Hindlimb muscle (tissue), 1 donor: ENCODE measurements around the gene ZNF697. TPM values are rescaled to one million over a fixed set of nuclear protein-coding genes. Genes with fewer than 3 reads are reported as not detected.

Experiments
- DNase-seq: peaks from one replicate; pipeline ENCODE4 v3.0.0-alpha.2; 2013
- polyA plus RNA-seq: library from polyadenylated mRNA; unstranded; fragments of 120-200 nt; gene quantifications from one replicate; pipeline ENCODE4 v1.2.1, GENCODE V29; 2013; ENCODE audit not compliant: insufficient read length

Gene ZNF697
- polyA plus RNA-seq, 1 donor, result 10.8 TPM

- DNase-seq, result no peak
These were observed 14.0 kb upstream of the ZNF697 start for GRCh38 chr1:119662034-119662437.

- no peak for DNase-seq
These were observed 12.4 kb upstream of the ZNF697 start for GRCh38 chr1:119660253-119661083.

GRCh38 chr1:119659628-119660027, 11.6 kb upstream of the ZNF697 start:
- no peak for DNase-seq

GRCh38 chr1:119656410-119656955, 8.4 kb upstream of the ZNF697 start:
- DNase-seq, result no peak

- no peak for DNase-seq
These were observed 7.1 kb upstream of the ZNF697 start for GRCh38 chr1:119655154-119655553.

- no peak for DNase-seq
These were observed 5.7 kb upstream of the ZNF697 start for GRCh38 chr1:119653839-119654170.

- no peak for DNase-seq
These were observed 5.2 kb upstream of the ZNF697 start for GRCh38 chr1:119653135-119653838.

GRCh38 chr1:119652587-119652986, 4.5 kb upstream of the ZNF697 start:
- no peak for DNase-seq

GRCh38 chr1:119651641-119652040, 3.6 kb upstream of the ZNF697 start:
- DNase-seq, result no peak

- DNase-seq, result no peak
These were observed 3.1 kb upstream of the ZNF697 start for GRCh38 chr1:119651133-119651532.

GRCh38 chr1:119648620-119649004, 546 bp upstream of the ZNF697 start:
- DNase-seq, result no peak

- no peak for DNase-seq
These were observed 785 bp downstream of the ZNF697 start for GRCh38 chr1:119647228-119647733.

GRCh38 chr1:119646521-119647227, 1.4 kb downstream of the ZNF697 start:
- no peak for DNase-seq

GRCh38 chr1:119639109-119639508, 9.0 kb downstream of the ZNF697 start:
- no peak for DNase-seq

- DNase-seq, result no peak
These were observed 10.4 kb downstream of the ZNF697 start for GRCh38 chr1:119637710-119638109.

GRCh38 chr1:119636491-119637089, 11.5 kb downstream of the ZNF697 start:
- no peak for DNase-seq

GRCh38 chr1:119635811-119636390, 12.2 kb downstream of the ZNF697 start:
- DNase-seq, result no peak

- no peak for DNase-seq
These were observed 14.1 kb downstream of the ZNF697 start for GRCh38 chr1:119634016-119634415.

- no peak for DNase-seq
These were observed 14.5 kb downstream of the ZNF697 start for GRCh38 chr1:119633575-119633974.

GRCh38 chr1:119632841-119633240, 15.2 kb downstream of the ZNF697 start:
- DNase-seq, result no peak

GRCh38 chr1:119632103-119632490, 16.0 kb downstream of the ZNF697 start:
- DNase-seq, result no peak

GRCh38 chr1:119631433-119632102, 16.5 kb downstream of the ZNF697 start:
- peak; percentile 83 for DNase-seq
